Measurements from ENCODE around the gene GNAO1.

GNAO1 gene

DNA sequence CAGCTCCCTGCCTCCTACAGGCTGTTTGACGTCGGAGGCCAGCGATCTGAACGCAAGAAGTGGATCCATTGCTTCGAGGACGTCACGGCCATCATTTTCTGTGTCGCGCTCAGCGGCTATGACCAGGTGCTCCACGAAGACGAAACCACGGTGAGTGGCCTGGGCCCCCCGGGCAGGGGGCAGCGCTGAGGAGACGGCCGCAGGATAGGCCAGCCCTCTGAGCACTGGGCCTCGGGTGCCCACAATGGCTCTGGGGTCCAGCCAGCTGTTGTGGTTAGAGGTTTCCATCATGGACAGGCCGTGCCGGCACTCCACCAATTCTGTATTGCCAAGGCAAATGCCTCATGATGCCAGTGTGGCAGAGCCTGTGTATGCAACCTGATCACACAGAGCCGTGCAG lies 145.4 kb downstream of the GNAO1 start:
- no peak for DNase-seq (ENCODE audit: low read depth)

- no peak for DNase-seq (ENCODE audit: low read depth)
These were observed 146.0 kb downstream of the GNAO1 start for GRCh38 chr16:56337131-56337857.

DNA sequence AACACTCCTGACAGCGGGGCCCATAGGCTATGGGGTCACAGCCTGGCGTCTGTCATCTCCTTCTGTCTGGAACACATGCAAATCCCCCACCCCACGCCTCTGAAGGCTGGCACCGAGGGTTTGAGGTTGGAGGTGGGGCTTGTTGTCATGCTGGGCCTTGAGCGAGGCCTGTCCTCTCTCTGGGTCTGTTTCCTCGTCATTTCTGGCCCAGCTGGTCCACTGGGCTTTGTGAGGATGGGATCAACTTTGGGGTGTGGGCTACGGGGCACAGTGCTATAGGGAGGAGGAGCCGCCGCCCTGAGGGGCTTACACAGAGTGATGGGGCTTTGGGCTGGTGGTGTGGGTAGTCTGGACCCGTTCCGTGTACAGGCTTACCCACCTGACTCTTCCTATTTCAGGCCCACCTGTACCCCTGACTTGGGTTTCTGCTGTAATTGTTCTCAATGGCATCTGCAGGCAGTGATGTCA lies 146.6 kb downstream of the GNAO1 start:
- no peak for DNase-seq (ENCODE audit: low read depth)

DNA sequence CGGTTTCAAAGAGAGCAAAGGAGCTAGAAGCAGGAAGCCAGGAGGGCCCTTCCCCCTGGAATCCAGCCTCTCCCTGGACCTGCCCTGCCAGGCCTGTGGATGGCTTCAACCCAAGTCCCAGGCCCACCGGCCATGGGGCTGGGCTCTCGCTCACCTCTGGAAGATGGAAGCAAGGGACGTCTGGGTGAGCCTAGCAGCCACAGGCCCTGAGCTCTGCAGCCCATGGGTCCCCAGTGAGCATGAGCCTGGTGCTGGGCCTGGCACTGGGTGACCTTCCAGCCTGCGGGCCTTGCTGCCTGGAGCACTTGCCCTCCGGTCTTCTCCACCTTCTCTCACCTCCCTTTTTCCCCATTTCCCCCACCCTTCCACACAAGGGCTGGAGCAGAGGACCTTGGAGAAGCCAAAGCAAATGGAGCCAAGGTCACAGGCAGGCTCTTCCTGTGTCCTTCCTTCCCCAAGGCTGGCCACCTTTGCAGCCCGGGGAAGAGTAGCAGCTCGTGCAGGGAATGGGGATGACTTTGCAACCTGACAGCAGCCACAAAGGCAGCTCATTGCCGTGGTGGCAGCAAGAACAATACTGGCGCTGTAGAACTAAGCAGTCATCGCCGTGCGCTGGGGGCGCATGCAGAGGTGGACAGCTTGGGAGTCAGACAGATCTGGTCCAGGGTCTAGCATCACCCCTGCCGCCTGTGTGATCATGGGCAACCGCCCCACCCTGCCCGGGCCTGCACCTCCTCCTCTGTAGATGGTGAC lies 147.5 kb downstream of the GNAO1 start:
- no peak for DNase-seq (ENCODE audit: low read depth)

DNA sequence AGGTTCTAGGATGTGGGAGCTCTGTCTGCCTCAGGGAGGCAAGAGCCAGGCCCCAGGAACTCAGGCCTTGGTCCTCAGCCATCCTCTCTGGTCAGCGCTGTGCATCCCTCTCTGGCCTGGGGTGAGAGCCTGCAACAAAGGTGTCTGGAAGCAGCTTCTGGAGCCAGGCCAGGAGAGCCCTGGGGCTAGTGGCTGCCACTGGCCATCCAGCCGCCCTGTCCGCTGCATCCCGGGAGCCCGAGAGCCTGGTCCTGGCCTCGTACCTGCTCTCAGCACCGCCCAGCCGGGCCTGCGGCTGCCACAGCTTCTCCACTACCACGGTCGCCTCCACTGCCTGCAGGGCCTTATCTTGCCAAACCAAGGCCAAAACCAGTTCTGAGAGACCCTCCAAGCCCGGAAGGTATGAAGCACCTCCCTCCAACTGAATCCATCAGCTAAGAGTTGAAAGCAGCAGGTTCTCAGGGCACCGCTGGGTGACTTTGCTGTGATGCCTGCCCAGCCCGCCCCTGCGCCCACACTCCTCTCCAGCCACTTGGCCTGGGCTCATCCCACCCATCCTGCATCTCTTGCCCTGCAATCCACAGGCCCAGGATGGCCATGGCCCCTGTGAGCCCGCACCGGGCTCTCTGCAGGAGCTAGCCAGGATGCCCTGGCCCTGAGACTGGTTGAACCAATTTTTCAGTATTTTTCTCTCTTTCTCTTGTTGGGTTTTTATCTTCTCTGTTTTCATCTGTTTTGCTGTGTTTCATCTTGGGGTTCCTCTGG lies 148.3 kb downstream of the GNAO1 start:
- DNase-seq (ENCODE audit: low read depth), result no peak

GRCh38 chr16:56340416-56340815 lies 149.1 kb downstream of the GNAO1 start:
- DNase-seq (ENCODE audit: low read depth), result no peak

- DNase-seq (ENCODE audit: low read depth), result no peak
These were observed 149.6 kb downstream of the GNAO1 start for GRCh38 chr16:56340864-56341365.

DNA sequence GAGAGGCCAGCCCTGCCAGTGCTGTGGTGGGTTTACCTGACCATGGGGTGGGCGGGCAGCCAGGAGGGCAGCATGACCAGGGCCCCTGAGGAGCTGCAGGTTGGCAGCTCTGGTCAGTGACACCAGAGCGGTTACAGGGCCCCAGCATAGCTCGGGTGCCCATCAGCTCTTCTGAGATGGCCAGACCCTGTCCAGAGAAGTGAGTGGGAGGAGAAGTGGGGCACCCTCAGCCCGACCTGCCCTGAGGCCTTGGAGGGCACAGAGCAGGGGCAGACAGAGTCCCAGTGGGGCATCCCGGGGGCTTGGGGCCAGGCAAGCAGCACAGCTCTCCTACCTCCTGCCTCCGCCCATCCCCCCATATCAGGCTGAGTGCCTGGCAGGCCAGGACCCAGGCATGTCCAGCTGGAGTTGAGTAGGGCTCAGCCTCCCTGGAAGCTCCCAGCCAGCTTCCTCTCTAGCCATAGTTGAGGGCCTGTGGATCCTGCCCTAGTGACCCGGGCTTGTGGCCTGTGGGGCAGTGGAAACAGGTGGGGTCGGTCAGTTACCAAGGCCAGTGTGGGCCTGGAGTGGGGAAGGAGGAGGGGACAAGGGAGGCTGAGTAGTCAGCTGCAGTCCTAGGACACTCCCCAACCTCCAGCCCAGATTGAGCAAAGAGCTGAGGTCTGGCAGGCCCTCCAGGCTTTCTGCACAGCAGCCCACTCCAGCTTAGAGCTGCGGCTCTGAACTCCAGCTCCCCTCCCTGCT lies 150.5 kb downstream of the GNAO1 start:
- no peak for DNase-seq (ENCODE audit: low read depth)

DNA sequence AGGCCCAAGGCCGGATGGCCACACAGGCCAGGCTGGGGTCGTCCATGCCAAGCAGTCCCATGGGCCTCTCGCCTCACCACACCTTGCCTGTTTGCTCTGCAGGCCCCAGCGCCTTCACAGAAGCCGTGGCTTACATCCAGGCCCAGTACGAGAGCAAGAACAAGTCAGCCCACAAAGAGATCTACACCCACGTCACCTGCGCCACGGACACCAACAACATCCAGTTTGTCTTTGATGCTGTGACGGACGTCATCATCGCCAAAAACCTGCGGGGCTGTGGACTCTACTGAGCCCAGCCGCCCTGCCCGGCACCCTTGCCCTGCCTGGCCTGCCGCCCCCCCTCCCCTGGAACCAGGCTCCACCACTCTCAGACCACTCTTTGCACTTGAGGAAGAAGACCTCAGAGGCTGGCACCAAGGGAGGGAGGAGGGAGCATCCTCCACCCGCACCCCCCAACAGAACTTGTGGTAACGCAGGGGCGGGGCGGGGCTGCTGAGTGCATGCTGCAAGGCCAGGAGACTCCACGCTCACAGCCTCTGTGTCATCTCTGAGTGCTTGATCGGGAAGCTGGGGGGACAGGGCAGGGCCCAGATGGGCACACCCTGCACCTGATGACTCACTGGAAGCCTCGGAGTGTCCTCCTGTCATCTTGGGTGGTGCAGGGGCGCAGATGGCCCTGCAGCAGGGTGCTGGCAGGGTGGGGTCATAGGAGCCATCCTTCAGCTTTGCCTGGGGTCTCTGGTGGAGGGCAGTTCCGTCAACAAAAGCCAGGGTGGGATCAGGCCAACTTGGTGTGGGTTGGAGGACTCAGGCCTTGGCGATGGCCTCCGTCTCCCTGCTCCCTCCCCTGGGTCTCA lies 152.6 kb downstream of the GNAO1 start:
- DNase-seq (ENCODE audit: low read depth), result no peak

- no peak for DNase-seq (ENCODE audit: low read depth)
These were observed 153.5 kb downstream of the GNAO1 start for GRCh38 chr16:56344518-56345405.

GRCh38 chr16:56345406-56346050 lies 154.2 kb downstream of the GNAO1 start:
- DNase-seq (ENCODE audit: low read depth), result no peak

DNA sequence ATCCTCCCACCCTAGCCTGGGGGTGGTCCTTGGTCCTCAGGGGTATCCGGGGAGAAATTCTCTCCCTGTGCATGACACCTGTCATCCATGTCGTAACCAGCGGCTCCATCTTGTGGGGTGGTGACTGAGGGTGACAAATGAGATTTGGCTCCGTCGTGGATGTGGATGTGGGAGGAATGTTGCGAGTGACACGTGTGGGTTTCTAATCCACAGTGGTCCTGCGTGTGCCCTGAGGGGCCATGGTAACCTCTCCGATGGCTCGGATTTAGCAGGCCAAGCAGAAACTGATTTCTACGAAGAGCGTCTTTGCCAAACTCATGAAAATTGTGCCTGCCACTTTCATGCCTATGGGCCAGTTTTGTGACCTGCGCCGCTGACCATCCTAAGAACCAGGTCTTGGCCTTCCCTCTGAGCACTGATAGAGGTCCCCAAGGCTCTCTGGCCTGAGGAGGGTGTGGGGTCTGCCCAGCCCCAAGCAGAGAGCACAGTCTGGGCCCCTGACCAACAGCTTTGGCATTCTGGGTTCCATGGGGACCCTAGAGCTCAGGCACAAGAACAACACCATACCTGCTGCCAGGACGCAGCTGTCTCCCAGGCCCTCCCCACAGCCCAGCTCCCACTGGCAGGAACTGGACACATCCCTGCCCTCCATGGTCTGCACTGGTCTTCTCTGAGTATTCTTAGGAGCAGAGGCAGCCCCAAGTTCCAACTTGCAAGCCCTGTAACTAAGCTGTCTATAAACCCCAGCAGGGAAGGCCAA lies 155.0 kb downstream of the GNAO1 start:
- DNase-seq (ENCODE audit: low read depth), result no peak

- DNase-seq (ENCODE audit: low read depth), result no peak
These were observed 155.9 kb downstream of the GNAO1 start for GRCh38 chr16:56347166-56347565.

GRCh38 chr16:56347670-56348069 lies 156.4 kb downstream of the GNAO1 start:
- DNase-seq (ENCODE audit: low read depth), result no peak

DNA sequence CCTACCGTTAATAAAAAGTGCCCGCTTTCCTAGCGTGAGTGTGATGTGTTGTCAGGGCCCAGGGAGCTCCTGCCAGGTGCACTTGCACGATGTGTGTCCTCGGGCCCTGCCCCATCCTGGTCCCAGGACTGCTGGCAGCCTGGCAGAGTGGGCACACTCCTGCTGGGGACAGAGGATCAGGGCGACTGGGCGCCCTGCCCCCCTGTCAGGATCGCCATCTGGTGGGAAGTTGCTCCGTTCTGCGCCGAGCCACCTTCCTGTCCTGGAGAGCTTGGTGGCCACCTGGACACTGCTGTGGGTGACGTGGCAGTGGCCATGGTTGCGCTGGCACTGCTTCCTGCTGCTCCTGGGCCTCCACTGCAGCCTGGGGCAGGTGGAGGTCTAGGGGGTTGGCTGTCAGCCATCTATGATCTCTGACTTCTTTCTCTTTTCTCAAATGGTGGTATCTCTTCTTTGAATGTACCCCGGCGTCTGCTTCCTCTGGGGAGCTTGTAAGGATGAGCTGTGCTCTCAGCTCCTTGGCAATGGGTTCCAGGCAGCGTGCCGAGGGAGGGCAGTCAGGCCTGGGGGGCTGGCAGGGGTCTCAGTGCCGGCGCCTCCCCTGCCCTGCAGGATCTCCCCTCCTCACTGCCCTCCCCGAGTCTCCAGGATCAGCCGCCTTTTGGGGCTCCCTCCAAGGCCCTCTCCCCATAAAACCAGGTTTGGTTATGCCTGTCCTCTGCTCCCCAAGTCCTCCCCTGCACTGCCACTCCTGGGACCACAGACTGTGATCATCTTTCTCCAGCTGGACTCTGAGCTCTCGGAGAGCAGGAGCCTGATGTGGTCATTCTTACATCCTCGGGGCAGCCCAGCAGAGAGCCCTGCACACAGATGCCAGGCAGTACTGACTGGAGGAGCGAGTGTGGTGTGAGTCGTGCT lies 157.1 kb downstream of the GNAO1 start:
- DNase-seq (ENCODE audit: low read depth), result no peak

GRCh38 chr16:56349086-56349415 lies 157.8 kb downstream of the GNAO1 start:
- DNase-seq (ENCODE audit: low read depth), result no peak

- no peak for DNase-seq (ENCODE audit: low read depth)
These were observed 158.4 kb downstream of the GNAO1 start for GRCh38 chr16:56349711-56350161.

Data from activated T-cell treated with anti-CD3 and anti-CD28 coated beads for 24 hours (primary cell).